Limb (tissue), 2 donors: Measurements from ENCODE around the gene CRYBG1.
A peak's percentile ranks its signal among the peaks of the same experiment; 100 is the strongest.
"Not testable (repeated sequence)": the region's sequence is repeated elsewhere in the genome, so short reads cannot be mapped to it uniquely, and the experiment has no call there.

Experiments used
- DNase-seq, 2 donors: peaks; one replicate each; pipeline ENCODE4 v3.0.0-alpha.2; 2016; ENCODE audit errors: extremely low spot score in 2 of 2

CRYBG1 gene

GRCh38 chr6:106373502-106374239, 13.2 kb downstream of the CRYBG1 start:
- DNase-seq, result no peak

- DNase-seq, result peak in 1 of 2 donors; percentile 38
These were observed 16.6 kb downstream of the CRYBG1 start for GRCh38 chr6:106377061-106377540.

- DNase-seq, result no peak
These were observed 19.4 kb downstream of the CRYBG1 start for GRCh38 chr6:106379951-106380350.

DNA sequence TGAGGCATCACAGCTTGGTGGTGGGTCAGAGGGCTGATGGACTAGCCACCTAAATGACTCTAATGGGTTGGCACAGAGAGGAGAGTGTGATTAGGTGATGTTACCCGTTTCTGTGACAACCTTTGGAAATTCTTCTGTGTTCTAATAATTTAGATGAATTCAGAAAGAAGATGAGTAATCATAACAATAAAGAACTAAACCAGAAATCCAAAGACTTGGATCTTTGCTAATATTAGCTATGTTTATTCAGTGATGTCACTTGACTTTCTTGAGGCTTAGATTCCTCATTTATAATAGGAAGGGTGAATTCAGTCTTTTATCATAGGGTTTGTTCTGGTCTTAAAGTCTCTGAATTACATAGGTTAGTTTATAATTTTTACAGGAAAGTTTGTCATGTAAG, 19.9 kb downstream of the CRYBG1 start:
- no peak for DNase-seq

DNA sequence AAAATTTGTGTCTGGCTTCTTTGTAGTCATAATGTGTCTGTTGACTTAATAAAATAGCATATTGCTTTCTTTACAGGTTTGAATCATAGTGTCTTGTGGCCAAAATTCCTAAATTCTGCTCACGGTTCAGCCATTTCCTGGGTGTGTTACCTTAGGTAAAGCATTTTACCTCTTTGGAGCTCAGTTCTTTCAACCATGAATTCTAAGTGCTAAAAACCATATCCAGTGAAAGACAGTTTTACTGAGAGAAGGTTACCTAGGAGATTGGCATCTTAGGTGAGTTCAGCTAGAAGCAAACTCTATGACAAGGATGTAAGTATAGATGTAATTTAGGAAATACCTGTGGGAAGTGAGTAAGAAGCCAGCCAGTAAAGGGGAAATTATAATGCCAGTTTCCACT, 20.7 kb downstream of the CRYBG1 start:
- no peak for DNase-seq

DNA sequence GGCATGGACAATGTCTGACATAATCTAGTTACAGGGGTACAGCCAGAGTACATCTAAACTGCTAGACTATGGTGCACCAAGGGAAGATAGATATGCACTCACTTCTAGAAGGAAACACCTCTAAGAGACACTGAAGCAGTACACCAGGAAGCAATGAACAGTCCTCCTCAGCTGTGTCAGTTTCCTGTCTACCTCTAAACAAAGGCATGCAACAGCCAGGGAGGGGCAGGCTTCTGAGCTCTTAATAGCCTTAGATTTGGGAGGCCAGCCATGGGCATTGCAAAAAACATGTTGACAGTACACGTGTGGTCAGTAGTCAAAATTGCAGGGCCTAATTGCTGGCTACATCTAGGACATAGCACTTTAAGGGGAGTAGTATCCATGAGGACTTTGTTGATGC, 21.4 kb downstream of the CRYBG1 start:
- DNase-seq, result no peak

- DNase-seq, result no peak
These were observed 23.1 kb downstream of the CRYBG1 start for GRCh38 chr6:106383573-106383972.

DNA sequence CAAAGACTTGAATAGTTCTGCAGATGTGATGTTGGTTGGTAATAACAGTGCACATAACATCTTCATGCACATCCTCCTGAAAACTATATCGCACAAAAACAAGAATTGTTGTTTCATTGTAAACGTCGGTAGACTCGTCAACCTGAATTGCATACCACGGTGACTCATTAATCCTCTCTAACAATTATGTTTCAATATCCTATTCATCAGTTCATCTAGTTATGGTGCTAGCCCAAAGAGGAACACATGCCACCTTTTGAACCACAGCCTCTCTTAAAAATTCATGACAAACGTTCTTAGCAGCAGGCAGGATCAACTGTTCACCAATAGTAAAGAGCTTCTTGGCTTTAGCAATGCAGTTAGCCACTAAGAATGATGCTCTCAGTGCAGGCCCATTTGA, 25.0 kb downstream of the CRYBG1 start:
- DNase-seq, result no peak

DNA sequence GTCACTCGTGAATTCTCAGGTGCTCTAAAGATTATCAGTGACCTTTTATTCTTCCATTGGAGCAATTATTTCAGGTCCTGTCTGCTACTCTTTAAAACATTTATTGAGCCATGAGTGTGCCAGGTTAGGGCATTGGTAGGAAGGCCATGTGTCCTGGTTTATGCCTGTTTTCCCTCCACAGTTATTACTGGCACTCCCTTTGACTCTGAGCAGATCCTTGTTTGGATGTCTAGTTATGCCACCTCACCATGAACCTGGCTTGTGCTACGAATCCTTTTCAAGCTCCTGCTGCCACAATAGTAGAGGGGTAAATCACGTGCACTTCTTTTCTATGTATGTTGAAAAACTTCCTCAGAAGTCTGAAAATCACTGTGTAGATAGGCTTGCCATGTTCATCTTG, 27.4 kb downstream of the CRYBG1 start:
- no peak for DNase-seq

DNA sequence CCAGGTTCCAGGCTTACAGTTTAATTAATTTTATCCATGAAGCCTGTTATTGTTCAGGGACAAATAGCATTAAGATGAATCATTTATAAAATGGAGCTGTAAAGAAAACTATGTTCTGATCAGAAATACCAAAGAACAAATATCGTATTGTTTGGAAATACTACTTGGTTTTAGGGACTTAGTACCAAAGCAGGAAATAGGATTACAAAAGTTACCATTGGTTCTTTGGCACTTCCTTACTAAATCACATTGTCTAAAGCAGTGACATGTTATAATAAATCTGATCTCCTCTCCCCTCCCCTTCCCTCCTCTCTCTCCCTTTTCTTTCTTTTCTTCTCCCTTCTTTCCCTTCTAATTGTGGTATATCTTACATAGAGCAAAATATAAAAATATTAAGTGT, 29.6 kb downstream of the CRYBG1 start:
- DNase-seq, result no peak

- no peak for DNase-seq
These were observed 36.1 kb downstream of the CRYBG1 start for GRCh38 chr6:106396426-106397220.

DNA sequence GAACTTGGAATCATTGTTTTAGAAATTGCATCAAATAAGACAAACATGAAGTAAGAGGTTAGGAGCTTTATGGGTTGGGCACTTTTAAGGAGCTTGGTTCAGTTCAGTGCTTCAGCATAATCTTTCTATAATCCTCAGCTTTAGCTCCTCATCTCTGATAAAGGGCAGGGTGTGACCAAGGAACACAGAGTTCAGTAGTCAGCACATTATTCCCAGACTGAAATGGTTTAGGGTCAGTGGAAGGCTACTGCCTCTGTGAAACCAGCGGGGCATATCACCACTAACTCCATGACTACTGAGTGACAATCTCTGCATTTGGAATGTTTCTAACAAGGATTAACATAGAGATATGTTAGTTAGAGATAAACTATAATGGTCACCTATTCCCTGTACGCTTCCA, 36.9 kb downstream of the CRYBG1 start:
- no peak for DNase-seq

GRCh38 chr6:106398621-106399020, 38.1 kb downstream of the CRYBG1 start:
- DNase-seq, result no peak

DNA sequence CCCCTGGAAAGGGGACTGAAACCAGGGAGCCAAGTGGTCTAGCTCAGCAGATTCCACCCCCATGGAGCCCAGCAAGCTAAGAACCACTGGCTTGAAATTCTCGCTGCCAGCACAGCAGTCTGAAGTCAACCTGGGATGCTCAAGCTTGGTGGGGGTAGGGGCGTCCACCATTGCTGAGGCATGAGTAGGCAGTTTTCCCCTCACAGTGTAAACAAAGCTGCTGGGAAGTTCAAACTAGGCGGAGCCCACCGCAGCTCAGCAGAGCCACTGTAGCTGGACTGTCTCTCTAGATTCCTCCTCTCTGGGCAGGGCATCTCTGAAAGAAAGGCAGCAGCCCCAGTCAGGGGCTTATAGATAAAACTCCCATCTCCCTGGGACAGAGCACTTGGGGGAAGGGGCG, 44.5 kb downstream of the CRYBG1 start:
- not testable (repeated sequence) for DNase-seq

GRCh38 chr6:106411056-106411455, 50.5 kb downstream of the CRYBG1 start:
- no peak for DNase-seq

GRCh38 chr6:106411643-106412200, 51.2 kb downstream of the CRYBG1 start:
- no peak for DNase-seq

- no peak for DNase-seq
These were observed 52.5 kb downstream of the CRYBG1 start for GRCh38 chr6:106413016-106413415.

GRCh38 chr6:106413722-106414121, 53.2 kb downstream of the CRYBG1 start:
- DNase-seq, result no peak

- no peak for DNase-seq
These were observed 55.4 kb downstream of the CRYBG1 start for GRCh38 chr6:106415921-106416320.

DNA sequence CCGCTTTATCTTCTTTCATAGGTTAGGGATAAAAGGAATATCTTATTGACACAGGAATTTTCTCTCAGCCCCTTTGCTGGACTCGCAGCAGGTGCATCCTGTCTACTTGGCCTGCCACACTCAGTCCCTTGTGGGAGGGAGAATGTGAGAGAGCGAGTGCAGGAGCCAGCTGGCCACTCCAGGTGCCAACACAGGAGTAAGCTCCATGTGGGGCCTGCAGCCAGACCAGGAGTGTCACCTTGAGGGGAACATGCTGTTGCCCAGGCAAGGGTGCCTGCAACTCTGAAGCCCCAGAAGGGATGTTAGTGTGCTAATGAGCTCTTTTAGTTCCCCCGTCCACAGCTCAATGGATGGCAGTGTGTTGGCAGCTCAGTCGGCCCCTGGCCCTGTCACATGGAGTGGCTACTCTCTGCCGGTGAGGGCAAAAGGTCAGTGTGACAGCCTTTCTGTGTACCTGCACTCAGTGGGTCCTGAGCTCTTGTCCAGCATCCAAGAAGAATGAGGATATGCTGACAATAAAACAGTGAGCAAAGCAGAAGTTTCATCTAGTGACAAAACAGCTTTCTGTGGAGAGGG, 57.1 kb downstream of the CRYBG1 start:
- DNase-seq, result no peak

DNA sequence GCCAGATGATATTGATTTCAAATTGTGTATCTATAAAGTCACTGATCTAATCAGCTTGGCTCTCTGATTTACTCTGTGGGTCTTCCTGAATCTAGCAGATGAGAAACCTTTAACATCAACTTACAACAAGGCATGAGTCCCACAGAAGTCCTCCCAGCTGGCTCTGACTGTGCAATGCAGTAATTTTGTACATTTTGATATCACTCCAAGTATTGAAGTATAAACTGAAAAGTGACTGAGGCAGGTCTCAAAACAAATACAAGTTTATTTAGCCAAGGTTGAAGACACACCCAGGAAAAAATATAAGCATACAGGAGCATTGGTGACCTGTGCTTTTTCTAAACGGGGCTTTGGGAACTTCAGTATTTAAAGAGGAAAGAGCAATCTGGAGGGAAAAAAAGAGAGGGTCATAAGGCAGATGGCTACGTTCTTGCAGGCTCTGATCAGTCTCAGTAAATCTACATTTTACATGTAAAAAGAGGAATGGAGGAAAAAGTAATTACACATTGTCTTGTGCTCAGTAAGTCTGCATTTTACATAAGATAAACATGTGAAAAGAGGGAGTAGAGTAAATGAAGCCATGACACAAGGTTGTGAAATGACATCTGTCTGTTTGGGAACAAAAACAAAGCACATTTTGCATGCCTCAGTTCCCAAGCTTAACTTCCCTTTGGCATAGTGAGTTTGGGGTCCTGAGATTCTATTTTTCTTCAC, 59.5 kb downstream of the CRYBG1 start:
- no peak for DNase-seq
